Measurements from ENCODE around the gene DNAH7.

The DNAH7 gene

GRCh38 chr2:195967336-195967735 lies 101.3 kb downstream of the DNAH7 start:
- TF ChIP-seq CTCF (IDR thresholded peaks at IDR 0.05; ENCODE audit: borderline replicate concordance, control extremely low read depth, extremely low read depth, insufficient read depth, missing control alignments) = no peak
- DNase-seq (ENCODE audit: low spot score) = no peak
- in situ Hi-C loops (cut with MboI; ENCODE audit: low sequenced_read_pairs, unreplicated experiment) = no loop called here

DNA sequence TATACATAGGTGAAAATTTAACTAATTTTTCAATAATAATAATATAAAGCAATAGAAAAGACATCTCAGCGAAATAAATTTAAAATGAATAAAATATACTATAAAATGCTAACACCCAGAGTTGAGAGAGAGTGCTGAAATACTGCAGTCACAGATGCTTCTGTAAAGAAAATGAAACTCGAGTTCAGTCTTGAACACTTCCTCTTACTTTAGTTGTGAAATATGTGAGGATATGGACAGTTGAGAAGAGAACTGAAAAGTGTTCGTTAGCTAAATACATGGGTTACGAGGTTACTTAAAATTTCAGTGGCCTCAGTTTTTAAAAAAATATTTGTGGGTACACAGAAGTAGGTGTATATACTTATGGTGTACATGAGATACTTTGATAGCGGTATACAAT lies 106.8 kb downstream of the DNAH7 start:
- DNase-seq (ENCODE audit: low spot score) = peak; percentile 37
- in situ Hi-C loops (cut with MboI; ENCODE audit: low sequenced_read_pairs, unreplicated experiment) = no loop called here
- no peak for TF ChIP-seq CTCF (IDR thresholded peaks at IDR 0.05; ENCODE audit: borderline replicate concordance, control extremely low read depth, extremely low read depth, insufficient read depth, missing control alignments)

DNA sequence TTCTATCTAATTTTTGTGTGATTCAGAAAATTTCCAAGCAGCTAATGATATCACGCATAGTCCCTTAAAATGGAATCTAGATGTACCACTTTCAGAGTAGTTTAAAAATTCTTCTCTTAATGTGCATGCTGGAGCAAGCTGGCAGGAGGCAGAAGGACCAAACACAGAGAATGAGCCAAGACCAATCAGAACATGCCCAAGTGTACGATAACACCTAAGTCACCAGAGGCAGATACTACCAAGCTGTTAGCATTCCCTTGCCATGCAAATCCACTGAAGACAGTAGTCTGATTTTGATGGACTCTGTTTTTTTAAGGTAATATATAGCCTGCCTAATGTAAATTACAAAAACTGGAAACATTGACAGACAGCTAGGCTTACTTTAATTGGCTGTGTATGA lies 109.3 kb downstream of the DNAH7 start:
- DNase-seq (ENCODE audit: low spot score) = no peak
- TF ChIP-seq CTCF (IDR thresholded peaks at IDR 0.05; ENCODE audit: borderline replicate concordance, control extremely low read depth, extremely low read depth, insufficient read depth, missing control alignments) = no peak
- in situ Hi-C loops (cut with MboI; ENCODE audit: low sequenced_read_pairs, unreplicated experiment) = no loop called here

DNA sequence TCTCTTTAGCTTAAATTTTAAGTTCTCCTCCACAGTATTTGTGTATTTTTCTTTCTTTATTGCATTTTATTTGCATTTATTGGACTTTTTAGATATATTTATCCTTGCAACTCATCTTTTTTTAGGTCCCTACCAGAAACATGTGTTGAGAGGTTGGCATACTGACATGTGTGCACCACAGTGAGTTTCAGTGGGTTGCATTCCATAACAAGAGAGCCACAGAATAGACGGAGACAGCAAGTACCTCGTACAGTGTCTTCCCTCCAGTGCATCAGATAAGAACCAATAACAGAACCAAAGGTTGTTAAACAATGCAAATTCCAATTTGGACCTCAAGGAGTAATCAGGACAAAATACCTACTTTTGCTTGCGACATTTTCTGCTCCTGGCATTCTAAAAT lies 111.9 kb downstream of the DNAH7 start:
- DNase-seq (ENCODE audit: low spot score) = no peak
- no peak for TF ChIP-seq CTCF (IDR thresholded peaks at IDR 0.05; ENCODE audit: borderline replicate concordance, control extremely low read depth, extremely low read depth, insufficient read depth, missing control alignments)
- in situ Hi-C loops (cut with MboI; ENCODE audit: low sequenced_read_pairs, unreplicated experiment) = no loop called here

DNA sequence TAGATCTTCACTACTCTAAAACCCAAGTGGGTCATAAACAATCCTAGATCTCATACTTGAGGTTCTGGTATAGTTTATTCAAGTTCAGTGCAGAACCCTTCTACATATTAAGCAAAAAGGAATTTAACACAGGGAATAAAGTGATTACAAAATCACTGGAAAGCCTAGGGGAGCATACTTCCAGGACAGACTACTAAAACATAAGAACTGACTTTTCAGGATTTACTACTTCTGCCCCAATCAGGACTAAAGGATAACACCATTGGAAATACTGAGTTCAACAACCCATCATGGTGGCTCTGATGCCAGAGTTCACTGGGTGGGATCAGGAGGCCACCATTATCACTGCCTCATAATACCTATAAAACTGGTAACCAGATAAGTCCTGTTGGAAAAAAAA lies 123.6 kb downstream of the DNAH7 start:
- in situ Hi-C loops (cut with MboI; ENCODE audit: low sequenced_read_pairs, unreplicated experiment) = no loop called here
- TF ChIP-seq CTCF (IDR thresholded peaks at IDR 0.05; ENCODE audit: borderline replicate concordance, control extremely low read depth, extremely low read depth, insufficient read depth, missing control alignments) = no peak
- no peak for DNase-seq (ENCODE audit: low spot score)

DNA sequence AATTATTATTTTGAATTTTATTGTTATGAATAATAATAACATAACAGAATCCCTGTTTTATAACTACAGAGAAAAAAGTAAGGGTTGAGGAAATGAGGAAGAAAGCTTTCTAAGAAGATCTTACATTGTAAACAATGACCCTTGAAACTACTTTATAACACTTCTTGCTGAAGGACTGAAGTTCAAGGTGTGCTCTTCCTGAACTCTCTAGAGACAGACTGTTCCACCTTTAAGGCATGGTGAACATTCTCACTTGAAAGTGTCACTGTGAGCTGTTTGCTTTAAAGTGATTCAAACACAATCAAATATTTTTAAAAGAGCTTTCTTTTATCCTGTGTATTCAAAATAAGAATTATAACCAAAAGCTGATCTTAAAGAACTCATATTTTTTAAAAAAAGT lies 131.5 kb downstream of the DNAH7 start:
- no peak for DNase-seq (ENCODE audit: low spot score)
- no peak for TF ChIP-seq CTCF (IDR thresholded peaks at IDR 0.05; ENCODE audit: borderline replicate concordance, control extremely low read depth, extremely low read depth, insufficient read depth, missing control alignments)
- in situ Hi-C loops (cut with MboI; ENCODE audit: low sequenced_read_pairs, unreplicated experiment) = no loop called here

- TF ChIP-seq CTCF (IDR thresholded peaks at IDR 0.05; ENCODE audit: borderline replicate concordance, control extremely low read depth, extremely low read depth, insufficient read depth, missing control alignments) = no peak
These were observed 134.2 kb downstream of the DNAH7 start for GRCh38 chr2:195934484-195934883.

More at GRCh38 chr2:195934484-195934883, 134.2 kb downstream of the DNAH7 start:
- in situ Hi-C loops (cut with MboI; ENCODE audit: low sequenced_read_pairs, unreplicated experiment) = no loop called here
- DNase-seq (ENCODE audit: low spot score) = no peak
